A549 treated with DMSO at 1 μM for 4 hours (cell line): ENCODE results near the gene CALML5. TPM values are rescaled to one million over a fixed set of nuclear protein-coding genes. Genes with fewer than 3 reads are reported as not detected.

Experiments
- total RNA-seq: library from RNA; stranded (reverse); fragments of 200-300 nt; extraction: Qiagen RNA extraction; gene quantifications from 5 replicates; pipeline ENCODE4 v1.2.3, GENCODE V29; 2022; ENCODE audit warnings: low read depth

Gene CALML5, protein sequence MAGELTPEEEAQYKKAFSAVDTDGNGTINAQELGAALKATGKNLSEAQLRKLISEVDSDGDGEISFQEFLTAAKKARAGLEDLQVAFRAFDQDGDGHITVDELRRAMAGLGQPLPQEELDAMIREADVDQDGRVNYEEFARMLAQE
- total RNA-seq, result not detected in 5 replicates

DNA sequence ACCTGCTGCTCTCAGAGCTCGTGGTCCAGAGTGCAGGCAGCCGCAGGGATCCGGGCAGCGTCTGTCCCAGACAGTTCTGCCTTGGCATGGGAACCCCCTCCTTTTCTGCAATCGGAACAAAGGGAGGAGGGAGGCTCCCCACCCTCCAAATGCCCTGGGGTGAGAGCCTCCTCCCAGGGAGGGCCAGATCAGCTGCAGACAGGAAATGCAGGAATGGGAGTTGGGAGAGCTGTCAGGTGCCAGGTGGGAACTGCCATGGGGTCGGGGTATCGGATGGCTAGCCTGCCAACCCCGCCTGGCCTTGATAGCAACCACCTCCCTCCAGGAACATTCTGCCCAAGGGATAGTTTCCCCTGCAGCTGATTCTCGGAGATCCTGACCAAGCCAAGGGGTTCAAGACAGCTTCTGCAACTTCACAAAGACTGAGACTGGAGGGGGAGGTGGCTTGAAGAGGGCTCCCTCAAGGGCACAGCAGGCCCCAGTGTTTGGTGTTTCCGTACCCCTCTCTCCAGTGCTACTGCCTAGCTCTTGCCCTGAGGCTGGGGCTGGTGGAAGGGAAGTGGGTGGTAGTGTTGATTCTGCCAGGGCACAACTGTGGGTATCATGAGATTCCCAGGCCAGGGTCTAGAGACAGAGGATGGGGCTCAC is at the start of gene CALML5:
CALML5 (minus strand) TSS at position 78 of the 648 bp plus-strand sequence. CDS start 132 bp downstream, outside the sequence.

DNA sequence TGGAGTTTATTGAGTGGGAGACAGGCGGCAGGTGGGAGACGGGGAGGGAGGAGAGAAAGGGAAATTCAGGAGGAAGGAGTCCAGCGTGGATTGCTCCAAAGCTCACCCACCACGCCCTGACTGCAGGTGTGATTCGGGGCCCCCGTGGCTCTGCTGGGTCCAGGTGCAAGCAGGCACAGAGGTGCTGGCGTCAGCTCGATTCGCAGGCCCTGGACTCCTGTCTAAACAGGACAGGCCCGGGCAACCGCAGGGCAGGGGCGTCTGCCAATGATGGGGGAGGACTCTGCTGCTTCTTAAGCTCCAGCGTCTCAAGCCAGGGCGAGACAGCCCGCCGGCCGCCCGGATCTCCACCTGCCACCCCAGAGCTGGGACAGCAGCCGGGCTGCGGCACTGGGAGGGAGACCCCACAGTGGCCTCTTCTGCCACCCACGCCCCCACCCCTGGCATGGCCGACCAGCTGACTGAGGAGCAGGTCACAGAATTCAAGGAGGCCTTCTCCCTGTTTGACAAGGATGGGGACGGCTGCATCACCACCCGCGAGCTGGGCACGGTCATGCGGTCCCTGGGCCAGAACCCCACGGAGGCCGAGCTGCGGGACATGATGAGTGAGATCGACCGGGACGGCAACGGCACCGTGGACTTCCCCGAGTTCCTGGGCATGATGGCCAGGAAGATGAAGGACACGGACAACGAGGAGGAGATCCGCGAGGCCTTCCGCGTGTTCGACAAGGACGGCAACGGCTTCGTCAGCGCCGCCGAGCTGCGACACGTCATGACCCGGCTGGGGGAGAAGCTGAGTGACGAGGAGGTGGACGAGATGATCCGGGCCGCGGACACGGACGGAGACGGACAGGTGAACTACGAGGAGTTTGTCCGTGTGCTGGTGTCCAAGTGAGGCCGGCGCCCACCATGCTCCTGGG is 25.5 kb upstream of the CALML5 start, which contains the start of gene CALML3:
CALML3 (plus strand) TSS at position 321 of the 920 bp plus-strand sequence; CDS start at position 446, 125 bp downstream.

Other genes starting within 250 kb of the CALML5 start
- gene UCN3, start 134.6 kb downstream of the CALML5 start, total RNA-seq, result not detected in 5 replicates
- 0.30 to 0.52 TPM (median 0.33 TPM) in 5 replicates for gene TUBAL3, start 94.7 kb downstream of the CALML5 start, total RNA-seq
- gene NET1, start 87.0 kb downstream of the CALML5 start, total RNA-seq, result 79.0 to 102 TPM (median 91.9 TPM) in 5 replicates
- gene CALML3, start 25.4 kb upstream of the CALML5 start, total RNA-seq, result not detected in 5 replicates
- gene ASB13, start 167.0 kb upstream of the CALML5 start, total RNA-seq, result 19.2 to 24.6 TPM (median 22.5 TPM) in 5 replicates
- 34.3 to 53.7 TPM (median 42.7 TPM) in 5 replicates for gene TASOR2, start 185.3 kb upstream of the CALML5 start, total RNA-seq